IMR-90 (cell line): Measurements from ENCODE around the gene ADAMTS6.

Experiments used
- POLR2A ChIP-seq: IDR thresholded peaks from 2 replicates; pipeline ENCODE4 v1.6.1; 2012; ENCODE audit warnings: mild to moderate bottlenecking, low read depth, low read length
- SMC3 ChIP-seq: fragments of 150-350 bp; IDR thresholded peaks from 2 replicates; pipeline ENCODE4 v1.6.1; 2016; ENCODE audit warnings: low read depth, mild to moderate bottlenecking, antibody characterized with exemption, low read length, moderate library complexity
- TF ChIP-seq, protein P1 (sequence below): conservative IDR thresholded peaks from 2 replicates; pipeline ENCODE4 v1.5.1; 2012; ENCODE audit warnings: mild to moderate bottlenecking, low read depth, low read length, improper control_type of control experiment

DNA sequence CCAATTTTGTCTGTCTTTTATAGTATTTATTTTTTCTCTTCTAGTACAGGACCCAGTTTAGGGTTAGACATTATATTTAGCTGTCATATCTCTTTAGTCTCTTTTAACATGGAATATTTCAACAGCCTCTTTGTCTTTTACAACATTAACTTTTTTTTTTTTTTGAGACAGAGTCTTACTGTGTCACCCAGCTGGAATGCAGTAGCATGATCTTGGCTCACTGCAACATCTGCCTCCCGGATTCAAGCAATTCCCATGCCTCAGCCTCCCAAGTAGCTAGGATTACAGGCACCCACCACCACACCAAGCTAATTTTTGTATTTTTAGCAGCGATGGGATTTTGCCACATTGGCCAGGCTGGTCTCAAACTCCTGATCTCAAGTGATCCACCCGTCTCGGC lies 90.1 kb downstream of the ADAMTS6 start:
- TF ChIP-seq POLR2A (no peak), SMC3 (no peak)
- TF ChIP-seq, protein P1, sequence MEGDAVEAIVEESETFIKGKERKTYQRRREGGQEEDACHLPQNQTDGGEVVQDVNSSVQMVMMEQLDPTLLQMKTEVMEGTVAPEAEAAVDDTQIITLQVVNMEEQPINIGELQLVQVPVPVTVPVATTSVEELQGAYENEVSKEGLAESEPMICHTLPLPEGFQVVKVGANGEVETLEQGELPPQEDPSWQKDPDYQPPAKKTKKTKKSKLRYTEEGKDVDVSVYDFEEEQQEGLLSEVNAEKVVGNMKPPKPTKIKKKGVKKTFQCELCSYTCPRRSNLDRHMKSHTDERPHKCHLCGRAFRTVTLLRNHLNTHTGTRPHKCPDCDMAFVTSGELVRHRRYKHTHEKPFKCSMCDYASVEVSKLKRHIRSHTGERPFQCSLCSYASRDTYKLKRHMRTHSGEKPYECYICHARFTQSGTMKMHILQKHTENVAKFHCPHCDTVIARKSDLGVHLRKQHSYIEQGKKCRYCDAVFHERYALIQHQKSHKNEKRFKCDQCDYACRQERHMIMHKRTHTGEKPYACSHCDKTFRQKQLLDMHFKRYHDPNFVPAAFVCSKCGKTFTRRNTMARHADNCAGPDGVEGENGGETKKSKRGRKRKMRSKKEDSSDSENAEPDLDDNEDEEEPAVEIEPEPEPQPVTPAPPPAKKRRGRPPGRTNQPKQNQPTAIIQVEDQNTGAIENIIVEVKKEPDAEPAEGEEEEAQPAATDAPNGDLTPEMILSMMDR, result no peak
